ENCODE data around the gene GIT2.
A peak's percentile ranks its signal among the peaks of the same experiment; 100 is the strongest.

Gene GIT2

DNA sequence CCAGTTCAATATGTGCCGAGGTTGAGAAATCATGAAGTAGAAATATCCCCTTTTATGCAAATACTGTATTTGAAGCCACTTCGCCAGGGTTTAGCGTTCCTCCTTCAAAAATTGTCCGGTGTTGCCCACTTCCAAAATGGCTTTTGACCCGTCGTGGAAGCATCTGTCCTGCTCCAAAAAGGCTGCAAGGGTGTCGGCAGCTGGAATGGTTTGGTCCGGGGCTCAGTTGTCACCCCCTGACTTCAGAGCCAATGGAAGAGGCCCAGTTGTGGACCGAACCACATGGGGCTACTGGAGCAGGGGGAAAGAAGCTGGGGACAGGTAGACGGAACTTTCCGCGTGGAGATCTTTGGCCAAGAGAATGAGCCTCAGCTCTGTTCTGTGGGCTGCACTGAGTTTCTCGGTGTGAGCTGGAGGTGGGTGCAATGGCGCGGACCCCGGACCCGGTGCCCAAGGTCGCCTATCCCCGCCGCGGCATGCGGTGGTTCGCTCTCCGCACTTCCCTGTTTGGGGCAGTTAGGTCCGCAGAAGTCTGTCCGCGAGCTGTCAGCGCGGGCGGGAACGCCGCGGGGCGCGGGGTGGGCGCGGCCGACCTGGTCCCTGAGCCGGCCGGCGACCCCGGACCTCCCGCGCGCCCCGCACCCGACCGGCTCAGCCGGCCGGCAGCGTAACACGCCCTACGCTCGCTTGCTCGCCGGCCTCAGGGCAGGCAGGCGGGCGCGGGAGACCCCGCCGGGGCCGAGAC lies 2.9 kb upstream of the GIT2 start, which contains the start of gene ANKRD13A (continued):
- TF ChIP-seq ZNF354C (tag by site-specific recombination; IDR thresholded peaks at IDR 0.05; ENCODE audit: borderline replicate concordance, low read depth): no peak
- TF ChIP-seq ZNF624 (tag by site-specific recombination; IDR thresholded peaks at IDR 0.05): no peak
- no peak for TF ChIP-seq ZNF211 (tag by site-specific recombination; IDR thresholded peaks at IDR 0.05; ENCODE audit: low read depth)
- no peak for TF ChIP-seq ZNF302 (tag by site-specific recombination; IDR thresholded peaks at IDR 0.05; ENCODE audit: low read depth)
- 0 out of 2 replicates have a peak, but pooled peaks have one; percentile 45 for TF ChIP-seq REPIN1 (tag by site-specific recombination; IDR thresholded peaks at IDR 0.05; ENCODE audit: low read depth)
- no peak; the same call in 1 of the 2 replicates for TF ChIP-seq SCRT2 (tag by site-specific recombination; IDR thresholded peaks at IDR 0.05)
- TF ChIP-seq, protein P1, sequence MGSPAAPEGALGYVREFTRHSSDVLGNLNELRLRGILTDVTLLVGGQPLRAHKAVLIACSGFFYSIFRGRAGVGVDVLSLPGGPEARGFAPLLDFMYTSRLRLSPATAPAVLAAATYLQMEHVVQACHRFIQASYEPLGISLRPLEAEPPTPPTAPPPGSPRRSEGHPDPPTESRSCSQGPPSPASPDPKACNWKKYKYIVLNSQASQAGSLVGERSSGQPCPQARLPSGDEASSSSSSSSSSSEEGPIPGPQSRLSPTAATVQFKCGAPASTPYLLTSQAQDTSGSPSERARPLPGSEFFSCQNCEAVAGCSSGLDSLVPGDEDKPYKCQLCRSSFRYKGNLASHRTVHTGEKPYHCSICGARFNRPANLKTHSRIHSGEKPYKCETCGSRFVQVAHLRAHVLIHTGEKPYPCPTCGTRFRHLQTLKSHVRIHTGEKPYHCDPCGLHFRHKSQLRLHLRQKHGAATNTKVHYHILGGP (tag by site-specific recombination; IDR thresholded peaks at IDR 0.05): no peak
- TF ChIP-seq ZSCAN16 (tag by site-specific recombination; IDR thresholded peaks at IDR 0.05): peak; percentile 77
- TF ChIP-seq ZNF114 (tag by site-specific recombination; IDR thresholded peaks at IDR 0.05): no peak
- TF ChIP-seq ZNF426 (tag by site-specific recombination; IDR thresholded peaks at IDR 0.05): no peak
- TF ChIP-seq SP3 (tag by site-specific recombination; IDR thresholded peaks at IDR 0.05): peak; percentile 78
- peak; percentile 55; the same call in 1 of the 2 replicates for TF ChIP-seq HOXC10 (CRISPR knock-in tag; IDR thresholded peaks at IDR 0.05)
- TF ChIP-seq ZBTB1 (tag by site-specific recombination; IDR thresholded peaks at IDR 0.05): no peak
- no peak for TF ChIP-seq ZNF621 (tag by site-specific recombination; IDR thresholded peaks at IDR 0.05)
- TF ChIP-seq ZNF416 (tag by site-specific recombination; IDR thresholded peaks at IDR 0.05): no peak
- TF ChIP-seq OVOL3 (tag by site-specific recombination; IDR thresholded peaks at IDR 0.05): peak; percentile 69; the same call in 1 of the 2 replicates
- TF ChIP-seq, protein P2, sequence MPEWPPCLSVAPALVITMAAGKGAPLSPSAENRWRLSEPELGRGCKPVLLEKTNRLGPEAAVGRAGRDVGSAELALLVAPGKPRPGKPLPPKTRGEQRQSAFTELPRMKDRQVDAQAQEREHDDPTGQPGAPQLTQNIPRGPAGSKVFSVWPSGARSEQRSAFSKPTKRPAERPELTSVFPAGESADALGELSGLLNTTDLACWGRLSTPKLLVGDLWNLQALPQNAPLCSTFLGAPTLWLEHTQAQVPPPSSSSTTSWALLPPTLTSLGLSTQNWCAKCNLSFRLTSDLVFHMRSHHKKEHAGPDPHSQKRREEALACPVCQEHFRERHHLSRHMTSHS (tag by site-specific recombination; IDR thresholded peaks at IDR 0.05): no peak
- TF ChIP-seq, protein P3, sequence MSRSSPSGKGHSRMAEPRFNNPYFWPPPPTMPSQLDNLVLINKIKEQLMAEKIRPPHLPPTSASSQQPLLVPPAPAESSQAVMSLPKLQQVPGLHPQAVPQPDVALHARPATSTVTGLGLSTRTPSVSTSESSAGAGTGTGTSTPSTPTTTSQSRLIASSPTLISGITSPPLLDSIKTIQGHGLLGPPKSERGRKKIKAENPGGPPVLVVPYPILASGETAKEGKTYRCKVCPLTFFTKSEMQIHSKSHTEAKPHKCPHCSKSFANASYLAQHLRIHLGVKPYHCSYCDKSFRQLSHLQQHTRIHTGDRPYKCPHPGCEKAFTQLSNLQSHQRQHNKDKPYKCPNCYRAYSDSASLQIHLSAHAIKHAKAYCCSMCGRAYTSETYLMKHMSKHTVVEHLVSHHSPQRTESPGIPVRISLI (tag by site-specific recombination; IDR thresholded peaks at IDR 0.05): no peak
- TF ChIP-seq ZNF404 (tag by site-specific recombination; IDR thresholded peaks at IDR 0.05): no peak
- TF ChIP-seq ZNF174 (tag by site-specific recombination; IDR thresholded peaks at IDR 0.05): no peak
- TF ChIP-seq ZNF529 (tag by site-specific recombination; IDR thresholded peaks at IDR 0.05; ENCODE audit: insufficient replicate concordance): no peak
- TF ChIP-seq, protein P4, sequence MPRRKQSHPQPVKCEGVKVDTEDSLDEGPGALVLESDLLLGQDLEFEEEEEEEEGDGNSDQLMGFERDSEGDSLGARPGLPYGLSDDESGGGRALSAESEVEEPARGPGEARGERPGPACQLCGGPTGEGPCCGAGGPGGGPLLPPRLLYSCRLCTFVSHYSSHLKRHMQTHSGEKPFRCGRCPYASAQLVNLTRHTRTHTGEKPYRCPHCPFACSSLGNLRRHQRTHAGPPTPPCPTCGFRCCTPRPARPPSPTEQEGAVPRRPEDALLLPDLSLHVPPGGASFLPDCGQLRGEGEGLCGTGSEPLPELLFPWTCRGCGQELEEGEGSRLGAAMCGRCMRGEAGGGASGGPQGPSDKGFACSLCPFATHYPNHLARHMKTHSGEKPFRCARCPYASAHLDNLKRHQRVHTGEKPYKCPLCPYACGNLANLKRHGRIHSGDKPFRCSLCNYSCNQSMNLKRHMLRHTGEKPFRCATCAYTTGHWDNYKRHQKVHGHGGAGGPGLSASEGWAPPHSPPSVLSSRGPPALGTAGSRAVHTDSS (tag by site-specific recombination; IDR thresholded peaks at IDR 0.05): no peak
- TF ChIP-seq ZNF24 (tag by site-specific recombination; IDR thresholded peaks at IDR 0.05): peak; percentile 93
- TF ChIP-seq, protein P5, sequence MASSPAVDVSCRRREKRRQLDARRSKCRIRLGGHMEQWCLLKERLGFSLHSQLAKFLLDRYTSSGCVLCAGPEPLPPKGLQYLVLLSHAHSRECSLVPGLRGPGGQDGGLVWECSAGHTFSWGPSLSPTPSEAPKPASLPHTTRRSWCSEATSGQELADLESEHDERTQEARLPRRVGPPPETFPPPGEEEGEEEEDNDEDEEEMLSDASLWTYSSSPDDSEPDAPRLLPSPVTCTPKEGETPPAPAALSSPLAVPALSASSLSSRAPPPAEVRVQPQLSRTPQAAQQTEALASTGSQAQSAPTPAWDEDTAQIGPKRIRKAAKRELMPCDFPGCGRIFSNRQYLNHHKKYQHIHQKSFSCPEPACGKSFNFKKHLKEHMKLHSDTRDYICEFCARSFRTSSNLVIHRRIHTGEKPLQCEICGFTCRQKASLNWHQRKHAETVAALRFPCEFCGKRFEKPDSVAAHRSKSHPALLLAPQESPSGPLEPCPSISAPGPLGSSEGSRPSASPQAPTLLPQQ (tag by site-specific recombination; IDR thresholded peaks at IDR 0.05): peak; percentile 80
- TF ChIP-seq ZNF274 (IDR thresholded peaks at IDR 0.05; ENCODE audit: low read length): no peak
- no peak for TF ChIP-seq ZNF274 (tag by site-specific recombination; IDR thresholded peaks at IDR 0.05; ENCODE audit: borderline replicate concordance)
- TF ChIP-seq ZSCAN23 (tag by site-specific recombination; IDR thresholded peaks at IDR 0.05): 0 out of 2 replicates have a peak, but pooled peaks have one; percentile 56
- TF ChIP-seq, protein P6, sequence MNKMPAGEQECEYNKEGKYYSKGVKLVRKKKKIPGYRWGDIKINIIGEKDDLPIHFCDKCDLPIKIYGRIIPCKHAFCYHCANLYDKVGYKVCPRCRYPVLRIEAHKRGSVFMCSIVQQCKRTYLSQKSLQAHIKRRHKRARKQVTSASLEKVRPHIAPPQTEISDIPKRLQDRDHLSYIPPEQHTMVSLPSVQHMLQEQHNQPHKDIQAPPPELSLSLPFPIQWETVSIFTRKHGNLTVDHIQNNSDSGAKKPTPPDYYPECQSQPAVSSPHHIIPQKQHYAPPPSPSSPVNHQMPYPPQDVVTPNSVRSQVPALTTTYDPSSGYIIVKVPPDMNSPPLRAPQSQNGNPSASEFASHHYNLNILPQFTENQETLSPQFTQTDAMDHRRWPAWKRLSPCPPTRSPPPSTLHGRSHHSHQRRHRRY (tag by site-specific recombination; IDR thresholded peaks at IDR 0.05): no peak
- TF ChIP-seq, protein P7, sequence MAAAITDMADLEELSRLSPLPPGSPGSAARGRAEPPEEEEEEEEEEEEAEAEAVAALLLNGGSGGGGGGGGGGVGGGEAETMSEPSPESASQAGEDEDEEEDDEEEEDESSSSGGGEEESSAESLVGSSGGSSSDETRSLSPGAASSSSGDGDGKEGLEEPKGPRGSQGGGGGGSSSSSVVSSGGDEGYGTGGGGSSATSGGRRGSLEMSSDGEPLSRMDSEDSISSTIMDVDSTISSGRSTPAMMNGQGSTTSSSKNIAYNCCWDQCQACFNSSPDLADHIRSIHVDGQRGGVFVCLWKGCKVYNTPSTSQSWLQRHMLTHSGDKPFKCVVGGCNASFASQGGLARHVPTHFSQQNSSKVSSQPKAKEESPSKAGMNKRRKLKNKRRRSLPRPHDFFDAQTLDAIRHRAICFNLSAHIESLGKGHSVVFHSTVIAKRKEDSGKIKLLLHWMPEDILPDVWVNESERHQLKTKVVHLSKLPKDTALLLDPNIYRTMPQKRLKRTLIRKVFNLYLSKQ (tag by site-specific recombination; IDR thresholded peaks at IDR 0.05; ENCODE audit: borderline replicate concordance): no peak
- no peak for TF ChIP-seq ZNF37A (tag by site-specific recombination; IDR thresholded peaks at IDR 0.05)
- TF ChIP-seq ZNF16 (tag by site-specific recombination; IDR thresholded peaks at IDR 0.05; ENCODE audit: low read depth): no peak
- TF ChIP-seq ZNF366 (tag by site-specific recombination; conservative IDR thresholded peaks at IDR 0.05): no peak
